GM13977 (cell line): ENCODE results near the gene LIPC.

ENCODE experiments used
- DNase-seq: peaks from one replicate; pipeline ENCODE4 v3.0.0; 2012; ENCODE audit warnings: low spot score
- CTCF ChIP-seq: IDR thresholded peaks from 2 replicates; pipeline ENCODE4 v1.5.1; 2012; ENCODE audit warnings: mild to moderate bottlenecking, control low read depth; ENCODE audit not compliant: insufficient read depth; ENCODE audit errors: extremely low read depth, missing control alignments
- in situ Hi-C: fragments of 300-500 bp; cut with MboI; formaldehyde crosslinking; loops from one replicate; pipeline ENCODE4 v1.12.0; 2022; ENCODE audit warnings: low sequenced_read_pairs, low pct_unique_long_range_greater_than_20kb, mixed read lengths, inconsistent platforms; ENCODE audit not compliant: unreplicated experiment

Gene LIPC

GRCh38 chr15:58431221-58432149 is at the start of gene LIPC:
TSS of gene LIPC (plus strand) at chr15:58431991. CDS start at chr15:58432033, 42 bp downstream.
- DNase-seq = no peak
- in situ Hi-C loops = no loop called here
- no peak for TF ChIP-seq CTCF

GRCh38 chr15:58383876-58384275 is 47.9 kb upstream of the LIPC start:
- in situ Hi-C loops = no loop called here
- DNase-seq = no peak
- TF ChIP-seq CTCF = no peak

GRCh38 chr15:58384667-58385066 is 47.1 kb upstream of the LIPC start:
- no peak for DNase-seq
- in situ Hi-C loops = no loop called here
- TF ChIP-seq CTCF = no peak

GRCh38 chr15:58386081-58386480 is 45.7 kb upstream of the LIPC start:
- in situ Hi-C loops = no loop called here
- TF ChIP-seq CTCF = no peak
- no peak for DNase-seq

GRCh38 chr15:58386641-58387040 is 45.1 kb upstream of the LIPC start:
- in situ Hi-C loops = no loop called here
- no peak for DNase-seq
- no peak for TF ChIP-seq CTCF

- in situ Hi-C loops = no loop called here
These were observed 44.7 kb upstream of the LIPC start for GRCh38 chr15:58387130-58387529.

More at GRCh38 chr15:58387130-58387529, 44.7 kb upstream of the LIPC start:
- TF ChIP-seq CTCF = no peak
- no peak for DNase-seq
